SU-DHL-6 (cell line): ENCODE data around the gene FKBP10.

Source experiments
- H2AFZ ChIP-seq: fragments of 200-600 bp; sonication (generic); 2 replicates; pipeline ENCODE4 v1.6.1; 2014; ENCODE audit warnings: low read depth, mild to moderate bottlenecking, moderate library complexity, mixed read lengths, antibody characterized with exemption, low read length; ENCODE audit not compliant: severe bottlenecking
- H3F3A ChIP-seq: fragments of 200-600 bp; shearing (Covaris generic); 2 replicates; pipeline ENCODE4 v1.6.0; 2016; ENCODE audit warnings: antibody characterized with exemption, mild to moderate bottlenecking; ENCODE audit not compliant: insufficient read depth
- H3K27ac ChIP-seq: fragments of 200-600 bp; sonication (generic); 2 replicates; pipeline ENCODE4 v1.5.1; 2016; ENCODE audit warnings: low read depth, mild to moderate bottlenecking, low read length, moderate library complexity, mixed read lengths
- H3K27me3 ChIP-seq: fragments of 200-600 bp; sonication (generic), shearing (Covaris generic); 2 replicates; pipeline ENCODE4 v1.6.0; 2014; ENCODE audit warnings: mild to moderate bottlenecking, low read length
- H3K36me3 ChIP-seq: fragments of 200-600 bp; sonication (generic); 2 replicates; pipeline ENCODE4 v1.6.1; 2014; ENCODE audit warnings: mild to moderate bottlenecking, low read length, mixed read lengths
- H3K4me2 ChIP-seq: fragments of 300-600, 200-600 bp; shearing (Covaris generic), sonication (generic); 2 replicates; pipeline ENCODE4 v1.6.0; 2014; ENCODE audit warnings: low read length, low read depth, mild to moderate bottlenecking; ENCODE audit not compliant: poor library complexity, severe bottlenecking
- H3K4me3 ChIP-seq: fragments of 200-600 bp; sonication (generic); 2 replicates; pipeline ENCODE4 v1.5.1; 2014; ENCODE audit warnings: antibody characterized with exemption, low read length, mild to moderate bottlenecking, mixed read lengths; ENCODE audit not compliant: insufficient read depth, poor library complexity, severe bottlenecking
- H3K79me2 ChIP-seq: fragments of 200-600 bp; sonication (generic); 2 replicates; pipeline ENCODE4 v1.6.1; 2014; ENCODE audit warnings: mild to moderate bottlenecking, low read length, moderate library complexity; ENCODE audit not compliant: insufficient read depth
- H3K9ac ChIP-seq: fragments of 200-600 bp; sonication (generic); 2 replicates; pipeline ENCODE4 v1.7.0; 2014; ENCODE audit warnings: mild to moderate bottlenecking, low read length
- H3K9me2 ChIP-seq: fragments of 200-600 bp; sonication (generic); replicated peaks from 2 replicates; pipeline ENCODE4 v1.6.1; 2014; ENCODE audit warnings: low read length; ENCODE audit not compliant: insufficient read depth
- H3K9me3 ChIP-seq: fragments of 200-600 bp; sonication (generic); 2 replicates; pipeline ENCODE4 v1.6.1; 2014; ENCODE audit warnings: low read length, mixed read lengths; ENCODE audit not compliant: insufficient read depth
- H4K20me1 ChIP-seq: fragments of 200-600 bp; sonication (generic); 2 replicates; pipeline ENCODE4 v1.6.1; 2014; ENCODE audit warnings: low read depth, mild to moderate bottlenecking, antibody characterized with exemption, low read length, moderate library complexity, mixed read lengths
- CTCF ChIP-seq: fragments of 200-600 bp; sonication (generic); IDR thresholded peaks from one replicate; pipeline ENCODE4 v1.5.1; 2017; ENCODE audit warnings: antibody characterized with exemption, mild to moderate bottlenecking, low read length, moderate library complexity; ENCODE audit not compliant: insufficient read depth, poor library complexity, severe bottlenecking
- EZH2phosphoT487 ChIP-seq: fragments of 200-600 bp; sonication (generic), shearing (Covaris generic); conservative IDR thresholded peaks from 2 replicates; pipeline ENCODE4 v1.6.1; 2018; ENCODE audit warnings: mild to moderate bottlenecking, antibody characterized with exemption, low read length, moderate library complexity, mixed read lengths

FKBP10 gene

GRCh38 chr17:41784207-41784744 is 28.5 kb upstream of the FKBP10 start:
- Histone ChIP-seq H4K20me1 (no peaks in the 10 kb centered on the region), H3K27me3 (no peaks in the 10 kb centered on the region), H3K4me2 (no peak overlapping the region), H3K9ac (no peak overlapping the region), H3F3A (no peaks in the 10 kb centered on the region), H3K4me3 (no peak overlapping the region), H3K9me2 (no peaks in the 10 kb centered on the region), H3K27ac (no peak overlapping the region), H3K36me3 (no peaks in the 10 kb centered on the region), H3K79me2 (no peaks in the 10 kb centered on the region), H2AFZ (no peak overlapping the region), H3K9me3 (no peaks in the 10 kb centered on the region)
- TF ChIP-seq EZH2phosphoT487 (no peak), CTCF (no peak)

GRCh38 chr17:41785091-41785858 is 27.5 kb upstream of the FKBP10 start:
- Histone ChIP-seq H3F3A (no peaks in the 10 kb centered on the region), H4K20me1 (no peaks in the 10 kb centered on the region), H3K4me3 (no peak overlapping the region), H3K9ac (no peak overlapping the region), H3K27me3 (no peaks in the 10 kb centered on the region), H3K27ac (no peak overlapping the region), H3K79me2 (no peaks in the 10 kb centered on the region), H2AFZ (no peak overlapping the region), H3K9me2 (no peaks in the 10 kb centered on the region), H3K4me2 (no peak overlapping the region), H3K36me3 (no peaks in the 10 kb centered on the region), H3K9me3 (no peaks in the 10 kb centered on the region)
- no peak for TF ChIP-seq CTCF
- TF ChIP-seq EZH2phosphoT487, result no peak

GRCh38 chr17:41785859-41786226 is 27.0 kb upstream of the FKBP10 start:
- no peaks in the 10 kb centered on the region for H4K20me1 ChIP-seq
- TF ChIP-seq EZH2phosphoT487 (no peak), CTCF (no peak)
- no peaks in the 10 kb centered on the region for H3K27me3 ChIP-seq
- peak overlapping the region; percentile 41 for H3K4me2 ChIP-seq
- H3K36me3 ChIP-seq, result no peaks in the 10 kb centered on the region
- H3K27ac ChIP-seq, result no peak overlapping the region
- H3K9me2 ChIP-seq, result no peaks in the 10 kb centered on the region
- no peak overlapping the region for H3K9ac ChIP-seq
- H3K4me3 ChIP-seq, result no peak overlapping the region
- no peaks in the 10 kb centered on the region for H3F3A ChIP-seq
- H3K79me2 ChIP-seq, result no peaks in the 10 kb centered on the region
- H3K9me3 ChIP-seq, result no peaks in the 10 kb centered on the region
- H2AFZ ChIP-seq, result no peak overlapping the region
